ENCODE measurements around the gene ACOT9.
"Not testable (repeated sequence)": the region's sequence is repeated elsewhere in the genome, so short reads cannot be mapped to it uniquely, and the experiment has no call there.

The ACOT9 gene, protein sequence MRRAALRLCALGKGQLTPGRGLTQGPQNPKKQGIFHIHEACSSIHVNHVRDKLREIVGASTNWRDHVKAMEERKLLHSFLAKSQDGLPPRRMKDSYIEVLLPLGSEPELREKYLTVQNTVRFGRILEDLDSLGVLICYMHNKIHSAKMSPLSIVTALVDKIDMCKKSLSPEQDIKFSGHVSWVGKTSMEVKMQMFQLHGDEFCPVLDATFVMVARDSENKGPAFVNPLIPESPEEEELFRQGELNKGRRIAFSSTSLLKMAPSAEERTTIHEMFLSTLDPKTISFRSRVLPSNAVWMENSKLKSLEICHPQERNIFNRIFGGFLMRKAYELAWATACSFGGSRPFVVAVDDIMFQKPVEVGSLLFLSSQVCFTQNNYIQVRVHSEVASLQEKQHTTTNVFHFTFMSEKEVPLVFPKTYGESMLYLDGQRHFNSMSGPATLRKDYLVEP

GRCh38 chrX:23742697-23743622 is at the start of gene ACOT9:
TSS of gene ACOT9 (minus strand) at chrX:23743276. CDS start at chrX:23743144, 132 bp downstream.
- peak; percentile 79 for DNase-seq (ENCODE audit: low read depth in 2 of 2)

GRCh38 chrX:23790155-23790497 is 47.0 kb upstream of the ACOT9 start:
- DNase-seq (ENCODE audit: low read depth in 2 of 2) = no peak

DNA sequence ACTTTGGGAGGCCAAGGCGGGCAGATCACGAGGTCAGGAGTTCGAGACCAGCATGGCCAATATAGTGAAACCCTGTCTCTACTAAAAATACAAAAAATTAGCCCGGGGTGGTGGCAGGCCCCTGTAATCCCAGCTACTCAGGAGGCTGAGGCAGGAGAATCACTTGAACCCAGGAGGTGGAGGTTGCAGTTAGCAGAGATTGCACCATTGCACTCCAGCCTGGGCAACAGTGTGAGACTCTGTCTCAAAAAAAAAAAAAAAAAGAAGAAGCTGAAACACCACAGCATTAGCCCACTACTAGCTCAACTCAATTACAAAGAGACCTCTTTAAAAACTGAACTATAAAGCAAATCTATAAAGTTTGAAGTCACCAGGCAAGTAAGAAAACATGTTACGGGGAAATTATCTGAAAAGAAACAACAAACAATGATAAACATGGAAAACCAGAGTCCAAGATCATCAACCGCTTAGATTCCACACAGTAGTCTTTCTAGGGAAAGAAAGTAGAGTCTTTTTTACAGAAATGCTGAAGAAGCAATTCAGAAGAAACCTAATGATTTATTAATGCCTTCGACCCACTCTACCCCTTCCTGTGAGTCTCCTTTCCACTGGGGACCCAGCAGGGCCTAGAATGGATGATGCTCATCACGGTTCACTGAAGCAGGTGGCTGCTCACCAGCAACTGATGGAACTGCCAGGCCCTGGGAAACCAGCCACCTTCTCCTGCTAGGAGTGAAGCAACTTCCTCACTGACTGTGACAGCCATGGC is 46.5 kb upstream of the ACOT9 start:
- DNase-seq (ENCODE audit: low read depth in 2 of 2) = no peak

DNA sequence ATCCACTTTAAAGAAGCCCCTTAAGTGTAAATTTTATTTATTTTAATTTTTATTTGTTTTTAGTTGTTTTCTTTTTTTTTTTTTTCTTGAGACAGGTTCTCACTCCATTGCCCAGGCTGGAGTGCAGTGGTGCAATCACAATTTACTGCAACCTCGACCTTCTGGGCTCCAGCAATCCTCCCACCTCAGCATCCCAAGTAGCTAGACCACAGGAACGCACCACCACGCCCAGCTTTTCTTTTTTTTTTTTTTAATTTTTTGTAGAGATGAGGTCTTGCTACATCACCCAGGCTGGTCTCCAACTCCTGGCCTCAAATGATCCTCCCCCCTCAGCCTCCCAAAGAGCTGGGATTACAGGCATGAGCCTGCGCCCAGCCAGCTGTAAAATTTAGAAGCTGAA is 45.9 kb upstream of the ACOT9 start:
- no peak for DNase-seq (ENCODE audit: low read depth in 2 of 2)

DNA sequence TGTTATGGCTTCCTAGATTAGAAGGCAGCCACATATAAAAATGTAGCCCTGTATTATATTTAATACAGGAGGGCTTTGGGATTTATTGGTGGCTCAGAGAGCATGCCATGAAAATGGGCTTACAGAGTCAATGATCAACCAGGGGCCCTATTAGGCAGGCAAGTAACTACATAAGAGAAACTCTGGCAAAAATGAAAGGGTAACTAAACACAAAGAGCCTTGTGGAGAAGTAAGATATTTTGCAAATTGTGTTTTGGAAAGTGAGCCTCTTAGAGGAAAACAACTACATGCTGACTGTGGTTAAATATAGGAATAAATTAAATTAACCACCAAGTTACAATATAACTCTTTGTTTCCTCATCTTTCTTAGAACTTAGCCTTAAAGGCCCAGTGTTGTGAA is 45.4 kb upstream of the ACOT9 start:
- DNase-seq (ENCODE audit: low read depth in 2 of 2) = no peak

DNA sequence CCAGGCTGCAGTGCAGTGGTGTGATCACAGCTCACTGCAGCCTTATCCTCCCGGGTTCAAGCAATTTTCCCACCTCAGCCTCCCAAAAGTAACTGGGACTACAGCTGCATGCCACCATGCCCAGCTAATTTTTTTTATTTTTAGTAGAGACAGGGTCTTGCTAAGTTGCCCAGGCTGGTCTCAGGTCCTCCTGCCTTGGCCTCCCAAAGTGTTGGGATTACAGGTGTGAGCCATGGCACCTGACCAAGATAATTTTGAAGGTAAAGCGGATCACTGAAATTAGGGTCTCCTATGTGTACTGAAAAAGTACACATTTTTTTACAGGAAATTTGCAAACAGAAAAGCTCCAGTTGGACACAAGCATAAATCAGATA is 44.7 kb upstream of the ACOT9 start:
- DNase-seq (ENCODE audit: low read depth in 2 of 2) = no peak

GRCh38 chrX:23786268-23786815 is 43.3 kb upstream of the ACOT9 start:
- no peak for DNase-seq (ENCODE audit: low read depth in 2 of 2)

GRCh38 chrX:23785580-23785979 is 42.5 kb upstream of the ACOT9 start:
- no peak for DNase-seq (ENCODE audit: low read depth in 2 of 2)

DNA sequence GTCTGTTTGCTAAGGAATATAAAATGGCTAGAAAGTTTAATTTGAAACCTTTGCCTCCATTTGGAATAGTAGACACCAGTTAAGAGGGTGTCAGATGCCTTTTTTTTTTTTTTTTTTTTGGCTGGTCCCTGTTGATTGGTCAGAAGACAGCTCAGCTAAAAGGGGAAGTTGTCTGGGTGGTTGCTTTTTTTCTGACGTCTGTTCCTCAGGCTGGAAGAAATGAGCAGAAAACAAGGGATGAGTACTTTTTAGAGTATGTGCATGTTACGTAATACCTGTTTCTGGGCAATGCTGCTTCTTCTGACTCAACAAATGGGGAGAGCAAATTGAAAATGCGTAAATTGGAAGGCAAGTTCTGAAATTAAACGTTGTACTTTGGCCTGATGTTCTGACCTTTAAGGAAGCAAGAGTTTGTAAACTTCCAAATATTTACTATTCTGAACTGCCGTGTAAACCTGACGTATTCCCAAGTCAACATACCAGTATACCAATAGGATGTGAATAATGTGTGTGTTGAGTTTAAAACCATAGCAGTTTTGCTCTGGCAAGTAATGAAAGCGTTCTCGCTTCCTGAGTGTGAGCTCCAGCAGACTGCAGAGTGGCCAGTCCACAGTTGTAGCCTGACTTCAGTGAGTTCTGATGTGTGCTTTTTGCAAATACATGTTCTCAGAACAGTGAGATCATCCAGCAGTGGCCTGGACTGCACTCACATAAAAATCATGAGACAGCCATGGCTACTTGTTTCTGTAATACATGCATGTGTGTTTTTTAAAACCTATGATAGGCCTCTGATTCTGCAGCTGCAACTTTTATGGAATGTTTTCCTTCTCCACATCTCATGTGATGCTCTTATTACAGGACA is 41.6 kb upstream of the ACOT9 start:
- DNase-seq (ENCODE audit: low read depth in 2 of 2) = peak in 1 of 2 experiments; percentile 52

- DNase-seq (ENCODE audit: low read depth in 2 of 2) = no peak
Observed at GRCh38 chrX:23783589-23784469, 40.8 kb upstream of the ACOT9 start.

- peak; percentile 85 to 86 for DNase-seq (ENCODE audit: low read depth in 2 of 2)
Observed at GRCh38 chrX:23782863-23783588, 40.0 kb upstream of the ACOT9 start, which contains the start of gene SAT1. TSS of gene SAT1 (plus strand) at chrX:23783173. CDS start at chrX:23783352, 179 bp downstream.

DNA sequence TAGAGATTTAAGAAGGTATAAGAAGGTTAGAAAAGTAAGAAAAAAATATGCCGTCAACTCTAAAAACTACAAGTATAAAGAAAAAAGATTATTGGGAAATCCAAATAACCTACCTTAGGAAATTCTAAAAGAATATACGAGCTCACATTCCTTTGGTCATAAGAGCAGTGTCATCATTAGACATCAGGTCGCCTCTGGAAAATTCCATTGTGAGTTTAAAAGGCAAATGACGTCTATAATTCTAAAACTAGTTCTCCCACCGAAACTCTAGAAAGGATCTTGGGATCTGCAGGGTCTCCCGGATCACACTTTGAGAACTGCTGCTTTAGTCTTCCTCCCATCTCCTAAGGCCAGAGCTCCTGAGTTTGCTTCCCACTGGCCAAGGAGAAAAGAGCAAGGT is 39.4 kb upstream of the ACOT9 start:
- no peak for DNase-seq (ENCODE audit: low read depth in 2 of 2)

DNA sequence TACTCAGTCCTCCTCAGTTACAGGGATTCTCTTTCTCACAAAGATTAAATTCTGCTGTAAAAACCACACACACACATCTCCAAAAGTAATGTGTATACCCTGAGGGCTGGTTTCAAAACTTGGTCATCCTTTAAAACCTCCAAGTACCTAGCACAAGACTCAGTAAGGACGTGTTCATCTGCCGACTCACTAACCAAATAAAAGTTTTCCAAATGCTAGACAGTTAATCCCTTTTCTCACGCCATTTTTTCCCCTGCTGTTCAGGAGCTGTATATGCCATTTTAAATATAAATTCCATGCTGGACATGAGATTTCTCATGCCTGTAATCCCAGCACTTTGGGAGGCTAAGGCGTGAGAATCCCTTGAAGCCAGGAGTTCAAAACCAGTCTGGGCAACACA is 35.9 kb upstream of the ACOT9 start:
- DNase-seq (ENCODE audit: low read depth in 2 of 2) = no peak

DNA sequence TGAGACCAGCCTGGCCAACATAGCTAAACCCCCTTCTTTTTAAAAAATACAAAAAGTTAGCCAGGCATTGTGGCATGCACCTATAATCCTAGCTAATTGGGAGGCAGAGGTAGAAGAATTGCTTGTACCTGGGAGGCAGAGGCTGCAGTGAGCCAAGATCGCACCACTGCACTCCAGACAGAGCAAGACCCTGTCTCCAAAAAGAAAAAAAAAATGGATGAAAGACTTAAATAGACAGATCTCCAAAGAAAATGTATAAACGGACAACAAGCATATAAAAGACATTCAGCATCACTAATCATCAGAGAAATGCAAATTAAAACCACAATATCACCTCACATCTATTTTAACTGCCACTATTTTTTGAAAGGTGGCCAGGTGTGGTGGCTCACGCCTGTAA is 33.3 kb upstream of the ACOT9 start:
- DNase-seq (ENCODE audit: low read depth in 2 of 2) = no peak

- no peak for DNase-seq (ENCODE audit: low read depth in 2 of 2)
Observed at GRCh38 chrX:23773601-23774175, 30.6 kb upstream of the ACOT9 start.

DNA sequence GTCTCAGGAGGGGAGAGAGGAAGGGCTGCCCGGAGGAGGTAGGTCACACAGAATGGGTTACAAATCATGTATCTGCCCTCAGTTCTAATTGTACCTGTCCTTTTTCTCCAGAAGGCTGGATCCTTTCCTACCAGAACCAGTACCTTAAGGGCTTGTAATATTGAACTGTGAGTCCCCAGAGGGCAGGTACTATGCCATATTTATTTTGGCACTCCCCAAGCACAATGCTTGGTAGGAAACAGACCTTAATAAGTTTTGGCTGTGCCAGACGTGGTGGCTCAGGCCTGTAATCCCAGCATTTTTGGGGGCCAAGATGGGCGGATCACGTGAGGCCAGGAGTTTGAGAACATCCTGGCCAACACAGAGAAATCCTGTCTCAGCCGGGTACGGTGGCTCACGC is 28.0 kb upstream of the ACOT9 start:
- not testable (repeated sequence) for DNase-seq (ENCODE audit: low read depth in 2 of 2)

DNA sequence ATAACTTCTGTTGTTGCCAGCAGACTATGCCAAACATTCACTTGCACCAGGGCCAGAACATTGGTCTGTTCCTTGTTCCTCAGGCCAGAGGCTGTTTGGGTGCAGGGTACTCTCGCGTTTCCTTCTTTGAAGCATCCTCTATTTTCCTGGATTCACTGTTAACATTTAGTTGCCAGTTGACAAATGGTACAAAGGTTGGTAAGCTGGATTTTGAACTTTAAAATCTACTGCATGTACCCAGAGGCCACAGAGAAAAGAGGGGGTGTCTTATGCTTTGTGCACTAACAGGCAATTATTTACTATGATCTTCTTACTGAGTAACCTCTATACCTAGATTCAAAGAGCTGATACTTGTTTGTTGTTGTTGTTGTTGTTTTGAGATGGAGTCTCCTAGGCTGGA is 27.1 kb upstream of the ACOT9 start:
- DNase-seq (ENCODE audit: low read depth in 2 of 2) = no peak

- no peak for DNase-seq (ENCODE audit: low read depth in 2 of 2)
Observed at GRCh38 chrX:23766650-23767551, 23.8 kb upstream of the ACOT9 start.

All from fibroblast of skin of left biceps (primary cell).